ENCODE results near the gene ZBTB47. TPM values are rescaled to one million over a fixed set of nuclear protein-coding genes. Genes with fewer than 3 reads are reported as not detected.

ZBTB47 gene
- total RNA-seq, 3 donors from 2014 or later = 18.0 to 61.8 (median 45.2) TPM

GRCh38 chr3:42694366-42694765, 40.9 kb downstream of the ZBTB47 start:
- no peak for DNase-seq (ENCODE audit: low spot score in 2 of 2)
- Histone ChIP-seq H3K4me1 (no peaks in the 10 kb centered on the region), H3K27me3 (no peaks in the 10 kb centered on the region), H3K27ac (no peak overlapping the region), H3K36me3 (no peaks in the 10 kb centered on the region), H3K9me3 (no peaks in the 10 kb centered on the region), H3K4me3 (no peak overlapping the region)
- intact Hi-C loops (cut with DNase I; ENCODE audit: low total_unique reads) = no loop called here
- TF ChIP-seq POLR2AphosphoS5 (IDR thresholded peaks at IDR 0.05) = no peak
- no peak for TF ChIP-seq CTCF (IDR thresholded peaks at IDR 0.05)
- no peak for TF ChIP-seq POLR2A (IDR thresholded peaks at IDR 0.05)

DNA sequence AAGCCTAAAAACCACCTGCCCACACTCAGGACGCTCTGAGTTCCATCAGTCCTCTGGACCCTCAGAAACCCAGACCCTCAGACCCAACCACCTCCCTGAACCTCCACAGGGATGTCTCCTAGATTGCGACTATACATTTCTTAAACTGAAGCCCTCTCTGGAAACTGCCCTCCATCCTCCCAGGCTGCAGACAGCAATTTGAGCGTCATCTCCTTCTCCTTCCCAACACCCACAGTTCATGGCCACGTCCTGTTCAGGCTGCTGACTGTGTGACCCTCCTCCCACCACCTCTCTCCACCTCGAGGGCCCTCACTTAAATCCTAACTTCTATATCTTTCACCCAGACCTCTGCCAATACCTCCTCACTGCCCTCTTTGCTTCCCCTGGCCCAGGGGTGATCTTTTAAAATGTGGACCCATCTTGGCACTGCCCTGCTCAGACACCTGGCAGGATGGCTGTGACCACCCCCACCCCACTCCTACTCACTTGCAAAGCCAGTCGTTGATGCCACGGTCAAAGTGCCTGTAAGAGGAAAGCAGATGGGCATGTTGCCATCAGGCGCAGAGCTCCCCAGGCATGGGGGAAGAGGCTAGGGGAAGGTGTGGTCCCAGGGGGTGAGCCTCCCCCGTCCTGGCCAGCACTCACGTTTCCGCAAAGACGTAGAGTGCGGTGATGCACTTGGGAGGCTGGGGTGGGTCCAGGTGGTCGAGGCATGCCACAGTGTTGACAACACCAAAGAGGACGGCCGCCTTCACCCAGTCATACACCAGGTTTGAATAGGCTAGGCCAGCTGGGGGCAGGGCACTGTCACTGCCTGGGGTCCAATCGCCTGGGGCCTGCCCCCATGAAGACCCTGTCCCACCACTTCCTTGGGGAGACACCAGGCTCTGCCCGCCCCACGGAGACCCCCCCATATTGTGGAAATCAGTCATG, 43.1 kb downstream of the ZBTB47 start:
- Histone ChIP-seq H3K36me3 (no peaks in the 10 kb centered on the region), H3K4me3 (no peak overlapping the region), H3K4me1 (no peaks in the 10 kb centered on the region), H3K27me3 (no peaks in the 10 kb centered on the region), H3K9me3 (no peaks in the 10 kb centered on the region), H3K27ac (no peak overlapping the region)
- peak in 1 of 2 donors; percentile 47 for DNase-seq (ENCODE audit: low spot score in 2 of 2)
- no peak for TF ChIP-seq POLR2AphosphoS5 (IDR thresholded peaks at IDR 0.05)
- TF ChIP-seq CTCF (IDR thresholded peaks at IDR 0.05) = no peak
- no peak for TF ChIP-seq POLR2A (IDR thresholded peaks at IDR 0.05)
- intact Hi-C loops (cut with DNase I; ENCODE audit: low total_unique reads) = no loop called here

GRCh38 chr3:42697289-42698051, 44.0 kb downstream of the ZBTB47 start:
- peak in 1 of 2 donors; percentile 28 for DNase-seq (ENCODE audit: low spot score in 2 of 2)
- Histone ChIP-seq H3K27me3 (no peaks in the 10 kb centered on the region), H3K4me1 (no peaks in the 10 kb centered on the region), H3K9me3 (no peaks in the 10 kb centered on the region), H3K4me3 (no peak overlapping the region), H3K36me3 (no peaks in the 10 kb centered on the region), H3K27ac (no peak overlapping the region)
- TF ChIP-seq POLR2A (IDR thresholded peaks at IDR 0.05) (no peak), CTCF (IDR thresholded peaks at IDR 0.05) (no peak), POLR2AphosphoS5 (IDR thresholded peaks at IDR 0.05) (no peak)
- intact Hi-C loops (cut with DNase I; ENCODE audit: low total_unique reads) = no loop called here

- Histone ChIP-seq H3K27ac (no peak overlapping the region), H3K4me1 (no peaks in the 10 kb centered on the region), H3K36me3 (no peaks in the 10 kb centered on the region), H3K4me3 (no peak overlapping the region), H3K27me3 (no peaks in the 10 kb centered on the region), H3K9me3 (no peaks in the 10 kb centered on the region)
- TF ChIP-seq POLR2AphosphoS5 (IDR thresholded peaks at IDR 0.05) (no peak), POLR2A (IDR thresholded peaks at IDR 0.05) (no peak), CTCF (IDR thresholded peaks at IDR 0.05) (no peak)
- peak in 1 of 2 donors; percentile 14 for DNase-seq (ENCODE audit: low spot score in 2 of 2)
- intact Hi-C loops (cut with DNase I; ENCODE audit: low total_unique reads) = no loop called here
Measured at GRCh38 chr3:42698216-42698910, 44.9 kb downstream of the ZBTB47 start.
